GM12873 (cell line): ENCODE data around the gene RERE.

Experiments
- CTCF ChIP-seq: IDR thresholded peaks from 2 replicates; pipeline ENCODE4 v1.5.1; 2012; ENCODE audit warnings: low read depth, mild to moderate bottlenecking, moderate library complexity, low read length, control low read depth; ENCODE audit not compliant: insufficient read depth; ENCODE audit errors: missing control alignments

RERE gene

GRCh38 chr1:8681911-8682310 lies 135.5 kb downstream of the RERE start:
- TF ChIP-seq CTCF = no peak

GRCh38 chr1:8680664-8681650 lies 136.5 kb downstream of the RERE start:
- TF ChIP-seq CTCF = no peak

GRCh38 chr1:8679929-8680663 lies 137.3 kb downstream of the RERE start:
- TF ChIP-seq CTCF = no peak

GRCh38 chr1:8679395-8679800 lies 138.0 kb downstream of the RERE start:
- no peak for TF ChIP-seq CTCF

GRCh38 chr1:8678673-8679394 lies 138.6 kb downstream of the RERE start:
- TF ChIP-seq CTCF = no peak

GRCh38 chr1:8677782-8678181 lies 139.7 kb downstream of the RERE start:
- TF ChIP-seq CTCF = no peak
